Stomach (tissue), 4 donors: Measurements from ENCODE around the gene OXCT1.

Experiments
- POLR2A ChIP-seq, 4 donors: fragments of 450-650 bp; IDR thresholded peaks; one replicate each; pipeline ENCODE4 v1.6.1; 2016; ENCODE audit warnings: antibody characterized with exemption in 4 of 4, control low read depth in 2 of 4, mild to moderate bottlenecking in 1 of 4, moderate library complexity in 1 of 4
- POLR2AphosphoS5 ChIP-seq, 3 donors: sonication (generic); formaldehyde crosslinking; IDR thresholded peaks; one replicate each; pipeline ENCODE4 v1.6.1; 2016; ENCODE audit warnings: antibody characterized with exemption in 3 of 3
- TF ChIP-seq, protein P1 (sequence below), 7 experiments: fragments of 450-650 bp in 4 of 7; fragments of 200-600 bp in 3 of 7; sonication (generic) in 3 of 7; IDR thresholded peaks; one replicate each; pipeline ENCODE4 v1.5.1; 2016 to 2019; ENCODE audit warnings: antibody characterized with exemption in 7 of 7, control low read depth in 2 of 7, mild to moderate bottlenecking in 1 of 7

DNA sequence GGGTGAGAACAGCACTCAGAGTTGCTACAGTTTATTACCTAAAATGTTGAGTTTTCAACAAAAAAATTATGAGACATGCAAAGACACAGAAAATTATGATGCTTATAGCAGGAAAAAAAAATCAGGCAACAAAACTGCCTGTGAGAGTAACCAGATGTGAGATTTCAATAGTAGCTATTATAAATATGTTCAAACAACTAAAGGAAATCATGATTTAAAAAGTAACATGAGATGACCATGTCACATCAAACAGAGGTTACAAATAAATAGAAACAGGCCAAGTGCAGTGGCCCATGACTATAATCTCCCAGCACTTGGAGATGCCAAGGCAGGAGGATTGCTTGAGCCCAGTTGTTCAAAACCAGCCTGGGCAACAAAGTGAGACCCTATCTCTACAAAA is 21.8 kb upstream of the OXCT1 start:
- TF ChIP-seq, protein P1, sequence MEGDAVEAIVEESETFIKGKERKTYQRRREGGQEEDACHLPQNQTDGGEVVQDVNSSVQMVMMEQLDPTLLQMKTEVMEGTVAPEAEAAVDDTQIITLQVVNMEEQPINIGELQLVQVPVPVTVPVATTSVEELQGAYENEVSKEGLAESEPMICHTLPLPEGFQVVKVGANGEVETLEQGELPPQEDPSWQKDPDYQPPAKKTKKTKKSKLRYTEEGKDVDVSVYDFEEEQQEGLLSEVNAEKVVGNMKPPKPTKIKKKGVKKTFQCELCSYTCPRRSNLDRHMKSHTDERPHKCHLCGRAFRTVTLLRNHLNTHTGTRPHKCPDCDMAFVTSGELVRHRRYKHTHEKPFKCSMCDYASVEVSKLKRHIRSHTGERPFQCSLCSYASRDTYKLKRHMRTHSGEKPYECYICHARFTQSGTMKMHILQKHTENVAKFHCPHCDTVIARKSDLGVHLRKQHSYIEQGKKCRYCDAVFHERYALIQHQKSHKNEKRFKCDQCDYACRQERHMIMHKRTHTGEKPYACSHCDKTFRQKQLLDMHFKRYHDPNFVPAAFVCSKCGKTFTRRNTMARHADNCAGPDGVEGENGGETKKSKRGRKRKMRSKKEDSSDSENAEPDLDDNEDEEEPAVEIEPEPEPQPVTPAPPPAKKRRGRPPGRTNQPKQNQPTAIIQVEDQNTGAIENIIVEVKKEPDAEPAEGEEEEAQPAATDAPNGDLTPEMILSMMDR (IDR thresholded peaks at IDR 0.05): no peak
- TF ChIP-seq POLR2A (IDR thresholded peaks at IDR 0.05) (no peak), POLR2AphosphoS5 (IDR thresholded peaks at IDR 0.05) (no peak)
